Uterus (tissue), 4 donors: ENCODE results near the gene KRTAP17-1. TPM values are rescaled to one million over a fixed set of nuclear protein-coding genes. Genes with fewer than 3 reads are reported as not detected.
"Not testable (repeated sequence)": the region's sequence is repeated elsewhere in the genome, so short reads cannot be mapped to it uniquely, and the experiment has no call there.

Source experiments
- DNase-seq, 2 donors: peaks; one replicate each; pipeline ENCODE4 v3.0.0-alpha.2; 2019 to 2020
- H3K27ac ChIP-seq, 2 donors: fragments of 200-600 bp; sonication (generic); 1 replicate in 1 of 2; 2 replicates in 1 of 2; pipeline ENCODE4 v1.5.1; 2016 to 2018
- H3K27me3 ChIP-seq, 2 donors: fragments of 200-600 bp; sonication (generic); one replicate each; pipeline ENCODE4 v1.5.1; 2018 to 2019; ENCODE audit warnings: control low read depth in 1 of 2
- H3K36me3 ChIP-seq, 2 donors: fragments of 200-600 bp; sonication (generic); one replicate each; pipeline ENCODE4 v1.5.1; 2019; ENCODE audit warnings: control low read depth in 1 of 2
- H3K4me1 ChIP-seq, 2 donors: fragments of 200-600 bp; sonication (generic); one replicate each; pipeline ENCODE4 v1.5.1; 2018 to 2019; ENCODE audit warnings: control low read depth in 1 of 2
- H3K4me3 ChIP-seq, 2 donors: fragments of 200-600 bp; sonication (generic); 1 replicate in 1 of 2; 2 replicates in 1 of 2; pipeline ENCODE4 v1.5.1; 2018 to 2019; ENCODE audit warnings: mild to moderate bottlenecking in 1 of 2
- H3K9me3 ChIP-seq, 2 donors: fragments of 200-600 bp; sonication (generic); one replicate each; pipeline ENCODE4 v1.5.1; 2019; ENCODE audit warnings: control low read depth in 1 of 2
- POLR2A ChIP-seq, 2 donors: fragments of 450-650 bp; IDR thresholded peaks; one replicate each; pipeline ENCODE4 v1.6.1; 2016; ENCODE audit warnings: antibody characterized with exemption in 2 of 2, mild to moderate bottlenecking in 1 of 2, moderate library complexity in 1 of 2
- intact Hi-C: fragments of 100-400 bp; cut with DNase I; formaldehyde crosslinking; loops from one replicate; pipeline ENCODE4 v1.15.1; 2023; ENCODE audit warnings: low total_unique reads
- total RNA-seq, 4 donors: library from RNA; depleted of rRNA in 3 of 4; stranded (reverse); fragments of >200 nt in 3 of 4; gene quantifications; one replicate each; pipeline versions ENCODE4 v1.1.0 to v1.2.4, GENCODE V29; 2014 to 2023
- TF ChIP-seq, protein P1 (sequence below), 4 experiments: fragments of 200-600 bp in 2 of 4; fragments of 450-650 bp in 2 of 4; sonication (generic) in 2 of 4; IDR thresholded peaks; one replicate each; pipeline ENCODE4 v1.5.1; 2016 to 2019; ENCODE audit warnings: antibody characterized with exemption in 4 of 4, mild to moderate bottlenecking in 2 of 4, moderate library complexity in 1 of 4
- donor health status: DM: yes; HTN: yes; CAD: no.

KRTAP17-1 gene
- total RNA-seq, 4 donors from 2014 or later: not detected

DNA sequence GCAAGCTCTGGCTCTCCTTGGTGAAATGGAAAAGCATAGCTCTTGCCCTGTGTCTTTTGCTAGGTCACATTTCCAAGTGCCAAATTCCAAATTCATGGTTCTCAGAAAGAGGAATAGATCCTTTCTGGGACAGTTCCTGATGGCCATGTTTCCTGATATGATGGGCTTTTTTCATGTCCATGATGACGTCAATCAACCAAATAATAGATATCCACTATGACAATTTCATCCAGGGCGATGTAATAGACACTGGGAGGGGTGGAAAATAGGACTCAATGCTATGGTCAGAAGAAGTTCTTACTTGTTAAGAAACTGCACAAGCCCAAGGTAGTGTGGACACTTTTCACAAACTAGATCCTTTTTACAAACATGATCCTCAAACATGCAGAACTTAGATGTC is 35.7 kb upstream of the KRTAP17-1 start:
- TF ChIP-seq POLR2A (IDR thresholded peaks at IDR 0.05): no peak
- TF ChIP-seq, protein P1, sequence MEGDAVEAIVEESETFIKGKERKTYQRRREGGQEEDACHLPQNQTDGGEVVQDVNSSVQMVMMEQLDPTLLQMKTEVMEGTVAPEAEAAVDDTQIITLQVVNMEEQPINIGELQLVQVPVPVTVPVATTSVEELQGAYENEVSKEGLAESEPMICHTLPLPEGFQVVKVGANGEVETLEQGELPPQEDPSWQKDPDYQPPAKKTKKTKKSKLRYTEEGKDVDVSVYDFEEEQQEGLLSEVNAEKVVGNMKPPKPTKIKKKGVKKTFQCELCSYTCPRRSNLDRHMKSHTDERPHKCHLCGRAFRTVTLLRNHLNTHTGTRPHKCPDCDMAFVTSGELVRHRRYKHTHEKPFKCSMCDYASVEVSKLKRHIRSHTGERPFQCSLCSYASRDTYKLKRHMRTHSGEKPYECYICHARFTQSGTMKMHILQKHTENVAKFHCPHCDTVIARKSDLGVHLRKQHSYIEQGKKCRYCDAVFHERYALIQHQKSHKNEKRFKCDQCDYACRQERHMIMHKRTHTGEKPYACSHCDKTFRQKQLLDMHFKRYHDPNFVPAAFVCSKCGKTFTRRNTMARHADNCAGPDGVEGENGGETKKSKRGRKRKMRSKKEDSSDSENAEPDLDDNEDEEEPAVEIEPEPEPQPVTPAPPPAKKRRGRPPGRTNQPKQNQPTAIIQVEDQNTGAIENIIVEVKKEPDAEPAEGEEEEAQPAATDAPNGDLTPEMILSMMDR (IDR thresholded peaks at IDR 0.05): no peak

DNA sequence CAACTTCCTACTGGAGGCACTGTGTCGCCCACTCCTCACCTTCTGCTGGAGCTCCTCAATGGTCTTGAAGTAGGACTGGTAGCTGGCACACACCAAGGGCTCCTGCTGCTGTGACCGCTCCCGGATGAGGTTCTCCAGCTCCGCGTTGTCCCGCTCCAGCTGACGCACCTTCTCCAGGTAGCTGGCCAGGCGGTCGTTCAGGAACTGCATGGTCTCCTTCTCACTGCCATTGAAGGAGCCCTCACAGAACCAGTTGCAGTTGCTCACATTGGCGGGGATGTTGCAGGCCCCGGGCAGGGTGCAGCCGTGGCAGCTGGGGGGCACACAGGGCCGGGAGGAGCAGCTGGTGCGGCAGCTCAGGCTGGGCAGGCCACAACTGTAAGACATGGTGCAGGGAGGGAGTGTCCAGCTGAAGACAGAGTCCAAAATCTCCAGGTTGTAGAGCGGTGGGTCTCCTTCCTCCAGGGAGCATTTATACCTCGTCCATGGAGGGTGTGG is 34.9 kb upstream of the KRTAP17-1 start, which contains the start of gene KRT33A:
TSS of gene KRT33A (minus strand) at position 448 of the 498 bp plus-strand sequence. CDS start at position 387, 61 bp downstream.
- H3K27ac ChIP-seq, DNase-seq, H3K27me3 ChIP-seq, H3K36me3 ChIP-seq, H3K9me3 ChIP-seq, H3K4me1 ChIP-seq, H3K4me3 ChIP-seq, intact Hi-C loops: not testable (repeated sequence)

More for the DNA sequence above, 35.7 kb upstream of the KRTAP17-1 start:
- H3K27me3 ChIP-seq: no peaks in the 10 kb centered on the region
- H3K9me3 ChIP-seq: no peaks in the 10 kb centered on the region
- H3K36me3 ChIP-seq: no peaks in the 10 kb centered on the region
- intact Hi-C loops: no loop called here
- no peak overlapping the region for H3K4me3 ChIP-seq
- H3K4me1 ChIP-seq: no peaks in the 10 kb centered on the region
- DNase-seq: no peak
- H3K27ac ChIP-seq: no peak overlapping the region

DNA sequence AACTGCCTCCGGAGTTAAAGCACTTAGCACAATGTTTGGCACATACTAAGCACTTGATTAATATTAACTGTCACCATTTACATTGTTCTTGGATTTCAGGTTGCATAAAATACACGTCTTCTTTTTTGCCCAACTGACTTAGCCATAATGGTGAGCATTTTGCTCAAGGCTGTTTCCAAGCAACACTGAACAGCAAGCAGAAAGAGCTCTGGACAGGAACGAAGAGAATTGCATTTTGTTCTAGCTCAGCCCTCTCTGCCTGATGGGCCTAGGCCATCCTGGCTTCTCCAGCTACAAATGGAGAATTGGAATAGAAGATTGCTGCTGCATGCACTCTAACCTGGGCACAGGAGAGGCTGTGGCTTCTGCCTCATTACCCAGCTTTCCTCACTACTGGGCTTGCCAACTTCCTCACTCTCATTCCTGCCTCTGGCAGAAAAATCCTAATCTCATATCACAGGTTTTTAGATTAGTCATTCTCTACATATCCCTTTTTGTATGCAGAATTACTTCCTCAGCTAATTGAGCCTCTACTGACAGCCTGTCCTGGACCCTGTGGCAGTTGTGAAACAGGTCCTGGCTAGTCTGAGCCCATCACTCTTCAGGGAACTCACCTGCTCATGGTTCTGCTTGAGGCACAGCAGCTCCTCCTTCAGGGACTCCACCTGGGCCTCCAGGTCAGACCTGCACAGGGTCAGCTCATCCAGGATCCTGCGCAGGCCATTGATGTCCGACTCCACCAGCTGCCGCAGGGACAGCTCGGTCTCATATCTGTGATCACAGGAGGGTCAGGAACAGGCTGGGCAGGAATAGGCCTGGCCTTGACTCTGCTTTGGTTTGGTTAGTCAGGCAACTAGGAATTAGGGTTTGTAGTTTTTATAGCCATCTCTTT is 32.6 kb upstream of the KRTAP17-1 start:
- H3K4me3 ChIP-seq: no peak overlapping the region
- no peaks in the 10 kb centered on the region for H3K9me3 ChIP-seq
- no peak for DNase-seq
- no peaks in the 10 kb centered on the region for H3K36me3 ChIP-seq
- intact Hi-C loops: no loop called here
- TF ChIP-seq POLR2A (IDR thresholded peaks at IDR 0.05): no peak
- TF ChIP-seq, protein P1 (IDR thresholded peaks at IDR 0.05): no peak
- H3K27ac ChIP-seq: no peak overlapping the region
- H3K4me1 ChIP-seq: no peaks in the 10 kb centered on the region
- no peaks in the 10 kb centered on the region for H3K27me3 ChIP-seq

DNA sequence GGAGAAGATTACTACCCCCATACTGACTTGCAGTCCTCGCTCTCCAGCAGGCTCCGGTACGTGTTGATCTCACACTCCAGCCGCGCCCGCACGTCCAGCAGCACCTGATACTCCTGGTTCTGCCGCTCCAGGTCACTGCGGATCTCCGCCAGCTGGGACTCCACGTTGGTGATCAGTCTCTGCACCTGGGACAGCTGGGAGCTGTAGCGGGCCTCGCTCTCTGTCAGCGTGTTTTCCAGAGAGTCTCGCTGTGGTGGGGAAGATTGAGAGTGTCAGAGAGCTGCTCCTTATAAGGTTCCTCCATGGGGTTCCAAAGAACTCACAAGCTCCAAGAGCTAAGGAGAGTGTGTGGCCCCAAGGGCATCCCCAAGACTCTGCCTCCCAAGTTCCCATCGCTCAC is 30.9 kb upstream of the KRTAP17-1 start:
- intact Hi-C loops, H3K36me3 ChIP-seq, H3K4me3 ChIP-seq, H3K9me3 ChIP-seq, DNase-seq, H3K27ac ChIP-seq, H3K27me3 ChIP-seq, H3K4me1 ChIP-seq: not testable (repeated sequence)

DNA sequence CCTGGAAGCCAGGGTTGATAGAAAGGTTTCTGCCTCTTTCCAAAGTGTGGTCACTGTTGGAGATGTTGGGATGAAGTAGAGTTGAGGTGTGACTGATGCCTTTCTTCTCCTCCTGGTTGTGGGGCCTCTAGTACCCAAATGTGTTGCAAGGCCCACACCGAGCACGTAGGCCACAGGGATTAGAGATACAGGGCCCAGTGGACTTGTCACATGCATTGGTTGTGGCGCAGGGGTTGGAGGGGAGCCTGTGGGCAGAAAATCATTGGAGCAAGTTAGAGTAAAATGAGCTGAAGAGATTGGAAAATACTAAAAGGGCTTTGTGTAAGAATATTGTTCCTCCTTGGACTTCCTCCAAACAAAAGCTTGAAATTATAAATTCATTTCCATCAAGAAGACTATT is 30.5 kb upstream of the KRTAP17-1 start:
- H3K4me3 ChIP-seq: no peak overlapping the region
- H3K27me3 ChIP-seq: no peaks in the 10 kb centered on the region
- intact Hi-C loops: no loop called here
- no peaks in the 10 kb centered on the region for H3K36me3 ChIP-seq
- H3K9me3 ChIP-seq: no peaks in the 10 kb centered on the region
- H3K4me1 ChIP-seq: no peaks in the 10 kb centered on the region
- no peak overlapping the region for H3K27ac ChIP-seq
- TF ChIP-seq, protein P1 (IDR thresholded peaks at IDR 0.05): no peak
- TF ChIP-seq POLR2A (IDR thresholded peaks at IDR 0.05): no peak
- no peak for DNase-seq

DNA sequence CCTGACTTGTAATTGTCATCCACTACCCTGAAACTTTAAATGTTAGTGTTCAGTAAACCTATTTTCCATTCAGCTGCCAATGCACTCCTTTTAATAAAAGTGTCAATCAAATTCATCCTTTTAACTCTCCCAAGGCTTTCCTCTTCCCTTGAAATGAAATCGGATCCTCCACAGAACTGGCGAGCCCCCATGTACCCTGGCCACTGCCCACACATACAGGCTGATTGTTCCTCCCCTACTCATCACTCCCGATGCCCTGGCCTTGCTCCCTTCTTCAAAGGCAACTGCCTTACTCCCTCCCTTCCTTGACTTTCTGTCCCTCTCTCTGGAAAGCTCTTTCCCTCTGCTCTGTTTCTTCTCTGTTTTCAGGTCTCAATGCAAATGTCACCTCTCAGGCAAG is 27.5 kb upstream of the KRTAP17-1 start:
- H3K4me3 ChIP-seq: no peak overlapping the region
- no peaks in the 10 kb centered on the region for H3K4me1 ChIP-seq
- no peaks in the 10 kb centered on the region for H3K9me3 ChIP-seq
- DNase-seq: no peak
- intact Hi-C loops: no loop called here
- H3K27me3 ChIP-seq: no peaks in the 10 kb centered on the region
- no peak overlapping the region for H3K27ac ChIP-seq
- TF ChIP-seq POLR2A (IDR thresholded peaks at IDR 0.05): no peak
- TF ChIP-seq, protein P1 (IDR thresholded peaks at IDR 0.05): no peak
- H3K36me3 ChIP-seq: no peaks in the 10 kb centered on the region
